ENCODE measurements around the gene MTREX.

Gene MTREX

DNA sequence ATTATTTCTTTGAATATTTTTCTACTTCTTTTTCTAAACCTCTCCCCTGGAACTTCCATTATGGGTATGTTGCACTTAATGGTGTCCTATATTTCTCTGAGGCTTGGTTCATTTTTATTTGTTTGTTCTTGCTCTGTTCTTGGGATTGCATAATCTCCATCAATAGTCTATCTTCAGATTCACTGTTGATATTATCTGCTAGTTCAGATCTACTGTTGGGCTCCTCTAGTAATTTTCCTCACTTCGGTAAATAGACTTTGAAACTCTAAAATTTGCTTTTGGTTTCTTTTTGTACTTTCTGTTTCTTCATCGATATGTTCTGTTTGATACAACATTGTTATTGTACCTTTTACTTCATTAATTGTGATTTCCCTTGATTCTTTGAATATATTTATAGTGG lies 76.3 kb downstream of the MTREX start (continued):
- TF ChIP-seq, protein P1, sequence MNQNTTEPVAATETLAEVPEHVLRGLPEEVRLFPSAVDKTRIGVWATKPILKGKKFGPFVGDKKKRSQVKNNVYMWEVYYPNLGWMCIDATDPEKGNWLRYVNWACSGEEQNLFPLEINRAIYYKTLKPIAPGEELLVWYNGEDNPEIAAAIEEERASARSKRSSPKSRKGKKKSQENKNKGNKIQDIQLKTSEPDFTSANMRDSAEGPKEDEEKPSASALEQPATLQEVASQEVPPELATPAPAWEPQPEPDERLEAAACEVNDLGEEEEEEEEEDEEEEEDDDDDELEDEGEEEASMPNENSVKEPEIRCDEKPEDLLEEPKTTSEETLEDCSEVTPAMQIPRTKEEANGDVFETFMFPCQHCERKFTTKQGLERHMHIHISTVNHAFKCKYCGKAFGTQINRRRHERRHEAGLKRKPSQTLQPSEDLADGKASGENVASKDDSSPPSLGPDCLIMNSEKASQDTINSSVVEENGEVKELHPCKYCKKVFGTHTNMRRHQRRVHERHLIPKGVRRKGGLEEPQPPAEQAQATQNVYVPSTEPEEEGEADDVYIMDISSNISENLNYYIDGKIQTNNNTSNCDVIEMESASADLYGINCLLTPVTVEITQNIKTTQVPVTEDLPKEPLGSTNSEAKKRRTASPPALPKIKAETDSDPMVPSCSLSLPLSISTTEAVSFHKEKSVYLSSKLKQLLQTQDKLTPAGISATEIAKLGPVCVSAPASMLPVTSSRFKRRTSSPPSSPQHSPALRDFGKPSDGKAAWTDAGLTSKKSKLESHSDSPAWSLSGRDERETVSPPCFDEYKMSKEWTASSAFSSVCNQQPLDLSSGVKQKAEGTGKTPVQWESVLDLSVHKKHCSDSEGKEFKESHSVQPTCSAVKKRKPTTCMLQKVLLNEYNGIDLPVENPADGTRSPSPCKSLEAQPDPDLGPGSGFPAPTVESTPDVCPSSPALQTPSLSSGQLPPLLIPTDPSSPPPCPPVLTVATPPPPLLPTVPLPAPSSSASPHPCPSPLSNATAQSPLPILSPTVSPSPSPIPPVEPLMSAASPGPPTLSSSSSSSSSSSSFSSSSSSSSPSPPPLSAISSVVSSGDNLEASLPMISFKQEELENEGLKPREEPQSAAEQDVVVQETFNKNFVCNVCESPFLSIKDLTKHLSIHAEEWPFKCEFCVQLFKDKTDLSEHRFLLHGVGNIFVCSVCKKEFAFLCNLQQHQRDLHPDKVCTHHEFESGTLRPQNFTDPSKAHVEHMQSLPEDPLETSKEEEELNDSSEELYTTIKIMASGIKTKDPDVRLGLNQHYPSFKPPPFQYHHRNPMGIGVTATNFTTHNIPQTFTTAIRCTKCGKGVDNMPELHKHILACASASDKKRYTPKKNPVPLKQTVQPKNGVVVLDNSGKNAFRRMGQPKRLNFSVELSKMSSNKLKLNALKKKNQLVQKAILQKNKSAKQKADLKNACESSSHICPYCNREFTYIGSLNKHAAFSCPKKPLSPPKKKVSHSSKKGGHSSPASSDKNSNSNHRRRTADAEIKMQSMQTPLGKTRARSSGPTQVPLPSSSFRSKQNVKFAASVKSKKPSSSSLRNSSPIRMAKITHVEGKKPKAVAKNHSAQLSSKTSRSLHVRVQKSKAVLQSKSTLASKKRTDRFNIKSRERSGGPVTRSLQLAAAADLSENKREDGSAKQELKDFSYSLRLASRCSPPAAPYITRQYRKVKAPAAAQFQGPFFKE (tag by site-specific recombination; IDR thresholded peaks at IDR 0.05; ENCODE audit: borderline replicate concordance), result no peak

DNA sequence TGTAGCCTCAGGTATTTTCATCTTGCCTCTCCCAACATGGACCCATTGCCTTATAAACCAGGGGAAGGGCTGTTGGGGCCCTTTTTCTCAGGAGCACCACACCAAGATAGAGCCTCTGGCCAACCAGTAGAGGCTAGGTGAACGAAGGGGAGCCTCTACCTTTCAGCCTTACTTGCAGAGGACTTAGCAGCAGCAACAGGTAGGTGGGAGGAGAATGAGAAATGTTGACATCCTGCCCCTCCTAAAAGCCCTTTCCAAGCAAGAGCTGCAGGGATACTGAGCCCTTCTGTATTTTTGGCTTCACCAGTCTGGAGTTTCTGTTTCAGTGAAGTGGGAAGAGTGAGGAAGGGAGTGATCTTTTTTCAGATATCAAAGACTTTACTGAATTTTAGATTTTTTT lies 77.4 kb downstream of the MTREX start:
- TF ChIP-seq SCRT1 (tag by site-specific recombination; IDR thresholded peaks at IDR 0.05; ENCODE audit: borderline replicate concordance) (peak; percentile 93), MZF1 (tag by site-specific recombination; IDR thresholded peaks at IDR 0.05; ENCODE audit: borderline replicate concordance) (no peak), SCRT2 (tag by site-specific recombination; IDR thresholded peaks at IDR 0.05) (peak; percentile 88)
- no peak overlapping the region for H3K4me3 ChIP-seq (ENCODE audit: low read depth, low read length)
- H3K4me1 ChIP-seq (ENCODE audit: control insufficient read depth, insufficient read depth, low read length), result peaks cover 2% of the 10 kb centered on the region
- ChIA-PET CTCF (interaction anchor here (0.7 kb wide), 1 partner anchor 1170 kb away, joined by 3 read pairs; no protein-coding TSS in a partner anchor), POLR2A (no interaction called here)
- no peaks in the 10 kb centered on the region for H3K9me3 ChIP-seq (ENCODE audit: control insufficient read depth, insufficient read depth, low read depth, low read length)
- no peak overlapping the region for H3K27ac ChIP-seq (ENCODE audit: extremely low read depth, low read depth, low read length)
- peaks cover 25 to 27% of the 10 kb centered on the region in 2 experiments for H3K36me3 ChIP-seq (ENCODE audit: control insufficient read depth in 2 of 2, insufficient read depth in 1 of 2, low read length in 2 of 2)

DNA sequence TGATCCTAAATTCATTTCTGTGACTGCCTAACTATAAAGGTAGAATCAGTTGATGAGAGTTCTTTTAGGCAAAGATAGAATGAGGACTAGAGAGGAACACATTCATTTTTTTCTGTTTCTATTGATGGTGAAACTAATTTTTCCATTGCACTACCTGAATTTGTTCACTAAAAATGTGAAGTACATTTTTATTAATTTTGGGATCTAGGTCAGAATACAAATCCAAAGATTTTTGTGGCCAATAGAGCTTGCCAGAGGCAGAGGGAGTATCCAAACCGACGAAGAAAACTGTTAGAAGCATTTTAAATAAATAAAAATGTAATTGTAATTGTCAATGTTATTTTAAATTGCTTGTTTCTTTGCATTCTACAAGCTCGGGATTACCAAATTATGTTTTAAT lies 78.1 kb downstream of the MTREX start:
- ChIA-PET POLR2A (no interaction called here), CTCF (interaction anchor here (0.6 to 1.8 kb wide), 4 partner anchors 33 to 1169 kb away, joined by 3 to 5 read pairs (median 3); no protein-coding TSS in a partner anchor)
- Histone ChIP-seq H3K4me3 (ENCODE audit: low read depth, low read length) (no peak overlapping the region), H3K9me3 (ENCODE audit: control insufficient read depth, insufficient read depth, low read depth, low read length) (no peaks in the 10 kb centered on the region), H3K27ac (ENCODE audit: extremely low read depth, low read depth, low read length) (no peak overlapping the region), H3K4me1 (ENCODE audit: control insufficient read depth, insufficient read depth, low read length) (peaks cover 7% of the 10 kb centered on the region), H3K36me3 (ENCODE audit: control insufficient read depth in 2 of 2, insufficient read depth in 1 of 2, low read length in 2 of 2) (peaks cover 23% of the 10 kb centered on the region in 2 experiments)
- no peak for TF ChIP-seq BCL11A (tag by site-specific recombination; IDR thresholded peaks at IDR 0.05; ENCODE audit: low read depth)
- no peak for TF ChIP-seq ZNF214 (tag by site-specific recombination; IDR thresholded peaks at IDR 0.05; ENCODE audit: borderline replicate concordance)
- no peak for TF ChIP-seq EGR2 (tag by site-specific recombination; IDR thresholded peaks at IDR 0.05; ENCODE audit: low read depth)
- TF ChIP-seq ZEB2 (tag by site-specific recombination; IDR thresholded peaks at IDR 0.05), result no peak
- TF ChIP-seq, protein P1 (tag by site-specific recombination; IDR thresholded peaks at IDR 0.05; ENCODE audit: borderline replicate concordance), result no peak
- no peak for TF ChIP-seq ZFHX2 (tag by site-specific recombination; conservative IDR thresholded peaks at IDR 0.05)
- no peak for TF ChIP-seq ZNF658 (tag by site-specific recombination; IDR thresholded peaks at IDR 0.05)
- TF ChIP-seq, protein P2, sequence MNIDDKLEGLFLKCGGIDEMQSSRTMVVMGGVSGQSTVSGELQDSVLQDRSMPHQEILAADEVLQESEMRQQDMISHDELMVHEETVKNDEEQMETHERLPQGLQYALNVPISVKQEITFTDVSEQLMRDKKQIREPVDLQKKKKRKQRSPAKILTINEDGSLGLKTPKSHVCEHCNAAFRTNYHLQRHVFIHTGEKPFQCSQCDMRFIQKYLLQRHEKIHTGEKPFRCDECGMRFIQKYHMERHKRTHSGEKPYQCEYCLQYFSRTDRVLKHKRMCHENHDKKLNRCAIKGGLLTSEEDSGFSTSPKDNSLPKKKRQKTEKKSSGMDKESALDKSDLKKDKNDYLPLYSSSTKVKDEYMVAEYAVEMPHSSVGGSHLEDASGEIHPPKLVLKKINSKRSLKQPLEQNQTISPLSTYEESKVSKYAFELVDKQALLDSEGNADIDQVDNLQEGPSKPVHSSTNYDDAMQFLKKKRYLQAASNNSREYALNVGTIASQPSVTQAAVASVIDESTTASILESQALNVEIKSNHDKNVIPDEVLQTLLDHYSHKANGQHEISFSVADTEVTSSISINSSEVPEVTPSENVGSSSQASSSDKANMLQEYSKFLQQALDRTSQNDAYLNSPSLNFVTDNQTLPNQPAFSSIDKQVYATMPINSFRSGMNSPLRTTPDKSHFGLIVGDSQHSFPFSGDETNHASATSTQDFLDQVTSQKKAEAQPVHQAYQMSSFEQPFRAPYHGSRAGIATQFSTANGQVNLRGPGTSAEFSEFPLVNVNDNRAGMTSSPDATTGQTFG (tag by site-specific recombination; IDR thresholded peaks at IDR 0.05; ENCODE audit: borderline replicate concordance), result no peak
- TF ChIP-seq ZNF837 (tag by site-specific recombination; IDR thresholded peaks at IDR 0.05), result no peak
- no peak for TF ChIP-seq ZBTB21 (tag by site-specific recombination; IDR thresholded peaks at IDR 0.05)
- TF ChIP-seq ZNF596 (tag by site-specific recombination; IDR thresholded peaks at IDR 0.05), result no peak
- TF ChIP-seq ZNF621 (tag by site-specific recombination; IDR thresholded peaks at IDR 0.05), result no peak
- no peak for TF ChIP-seq ZNF2 (tag by site-specific recombination; IDR thresholded peaks at IDR 0.05)
- no peak for TF ChIP-seq ZNF121 (tag by site-specific recombination; IDR thresholded peaks at IDR 0.05)
